GM18511 (cell line): ENCODE results near the gene NTRK1.

ENCODE experiments used
- ATAC-seq: cut with Tn5 transposase; IDR thresholded peaks from one replicate; pipeline ENCODE4 v1.9.1; 2021; ENCODE audit warnings: mild to moderate bottlenecking, moderate library complexity; ENCODE audit not compliant: unreplicated experiment

NTRK1 gene

DNA sequence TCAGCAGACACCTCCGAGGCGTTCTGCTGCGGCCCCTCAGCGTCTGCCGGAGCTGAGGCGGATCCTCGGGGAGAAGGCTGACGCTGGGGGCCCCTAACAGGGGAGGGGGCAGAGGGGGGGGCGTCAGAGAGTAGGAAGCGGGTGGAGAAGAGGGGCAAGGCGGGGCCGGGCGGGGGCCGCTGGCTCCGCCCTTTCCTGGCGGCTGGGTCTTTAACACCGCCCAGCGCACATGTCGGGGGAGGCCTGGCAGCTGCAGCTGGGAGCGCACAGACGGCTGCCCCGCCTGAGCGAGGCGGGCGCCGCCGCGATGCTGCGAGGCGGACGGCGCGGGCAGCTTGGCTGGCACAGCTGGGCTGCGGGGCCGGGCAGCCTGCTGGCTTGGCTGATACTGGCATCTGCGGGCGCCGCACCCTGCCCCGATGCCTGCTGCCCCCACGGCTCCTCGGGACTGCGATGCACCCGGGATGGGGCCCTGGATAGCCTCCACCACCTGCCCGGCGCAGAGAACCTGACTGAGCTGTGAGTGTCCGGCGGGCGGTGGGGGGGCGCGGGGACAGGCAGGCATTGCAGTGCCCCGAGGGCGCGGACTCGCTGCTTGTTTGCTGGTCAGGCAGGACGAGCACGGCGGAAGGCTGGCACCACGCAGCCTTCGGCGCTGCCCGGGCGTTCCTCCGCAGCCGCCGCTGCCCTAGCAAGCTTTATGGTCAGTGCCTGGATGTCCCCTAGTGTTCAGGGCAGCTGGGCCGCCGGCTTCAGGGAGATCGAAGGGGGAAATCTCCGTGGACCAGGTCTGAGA, at the start of gene NTRK1:
Gene NTRK1, plus strand, starts transcription at position 238 of the 796 bp plus-strand sequence. Its CDS starts 70 bp downstream, at position 308.
- no peak for ATAC-seq

DNA sequence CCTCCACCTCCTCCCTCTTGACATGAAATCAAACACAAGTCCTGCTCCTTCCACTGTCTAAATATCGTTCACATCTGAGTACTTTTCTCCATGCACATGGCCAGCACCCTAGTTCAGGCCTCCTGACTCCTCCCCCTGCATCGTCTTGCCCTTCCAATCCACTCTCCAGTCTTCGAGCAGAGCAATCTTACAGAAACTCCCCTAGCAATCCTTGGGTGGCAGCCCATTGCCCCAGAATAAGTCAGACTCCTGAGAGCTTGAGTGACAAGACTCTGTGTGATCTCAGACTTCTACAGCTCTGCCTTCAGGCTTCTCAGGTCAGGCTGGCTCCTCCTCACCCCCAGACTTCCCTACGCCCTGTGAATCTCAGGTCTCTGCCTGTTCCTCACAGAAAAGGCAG, 49.5 kb upstream of the NTRK1 start:
- ATAC-seq: no peak

DNA sequence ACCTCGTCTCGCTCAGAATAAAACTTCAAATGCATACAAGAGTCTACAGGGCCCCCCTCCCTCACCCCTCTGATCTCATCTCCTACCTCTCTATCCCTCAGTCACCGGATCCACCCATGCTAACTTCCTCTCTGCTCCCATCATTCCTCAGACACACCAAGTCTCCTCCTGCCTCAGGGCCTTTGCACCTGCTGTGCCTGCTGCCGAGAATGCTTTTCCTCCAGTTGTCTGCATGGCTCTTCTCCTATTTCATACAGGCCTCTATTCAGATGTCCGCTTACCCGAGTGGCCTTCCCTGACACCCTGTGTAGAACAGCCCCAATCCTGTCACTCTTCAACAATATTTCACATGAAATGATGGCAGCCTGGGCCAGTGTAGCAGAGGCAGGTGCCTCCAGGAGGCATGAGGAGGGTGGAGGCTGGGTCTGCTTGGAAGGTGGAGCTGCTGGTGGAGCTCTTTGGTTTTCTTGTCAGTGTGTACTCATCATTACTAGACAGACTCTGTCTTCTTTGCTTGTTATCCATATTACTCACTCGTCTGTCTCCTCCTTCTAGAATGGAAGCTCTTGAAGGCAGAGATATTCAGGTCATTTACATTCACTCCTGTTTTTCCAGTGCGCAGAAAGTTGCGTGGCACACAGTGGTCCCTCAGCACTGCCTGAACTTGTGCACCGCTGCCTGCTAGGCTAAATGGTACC, 48.2 kb upstream of the NTRK1 start:
- ATAC-seq: no peak

DNA sequence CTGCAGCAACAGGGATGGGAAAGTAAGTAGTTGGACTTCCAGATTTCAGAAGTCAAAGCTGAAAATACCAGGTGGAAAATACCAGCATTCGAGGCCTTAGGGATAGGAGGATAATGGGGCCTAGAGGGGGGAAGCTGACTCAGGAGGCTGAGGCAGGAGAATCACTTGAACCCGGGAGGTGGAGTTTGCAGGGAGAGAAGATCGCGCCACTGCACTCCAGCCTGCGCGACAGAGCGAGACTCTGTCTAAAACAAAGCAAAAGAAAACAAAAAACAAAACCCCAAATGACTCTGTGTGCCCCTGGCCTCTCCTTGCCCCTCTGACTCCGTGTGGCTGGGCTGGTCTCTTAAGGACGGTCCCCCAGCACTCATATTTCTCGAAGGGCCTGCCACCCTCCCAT, 47.4 kb upstream of the NTRK1 start:
- no peak for ATAC-seq

DNA sequence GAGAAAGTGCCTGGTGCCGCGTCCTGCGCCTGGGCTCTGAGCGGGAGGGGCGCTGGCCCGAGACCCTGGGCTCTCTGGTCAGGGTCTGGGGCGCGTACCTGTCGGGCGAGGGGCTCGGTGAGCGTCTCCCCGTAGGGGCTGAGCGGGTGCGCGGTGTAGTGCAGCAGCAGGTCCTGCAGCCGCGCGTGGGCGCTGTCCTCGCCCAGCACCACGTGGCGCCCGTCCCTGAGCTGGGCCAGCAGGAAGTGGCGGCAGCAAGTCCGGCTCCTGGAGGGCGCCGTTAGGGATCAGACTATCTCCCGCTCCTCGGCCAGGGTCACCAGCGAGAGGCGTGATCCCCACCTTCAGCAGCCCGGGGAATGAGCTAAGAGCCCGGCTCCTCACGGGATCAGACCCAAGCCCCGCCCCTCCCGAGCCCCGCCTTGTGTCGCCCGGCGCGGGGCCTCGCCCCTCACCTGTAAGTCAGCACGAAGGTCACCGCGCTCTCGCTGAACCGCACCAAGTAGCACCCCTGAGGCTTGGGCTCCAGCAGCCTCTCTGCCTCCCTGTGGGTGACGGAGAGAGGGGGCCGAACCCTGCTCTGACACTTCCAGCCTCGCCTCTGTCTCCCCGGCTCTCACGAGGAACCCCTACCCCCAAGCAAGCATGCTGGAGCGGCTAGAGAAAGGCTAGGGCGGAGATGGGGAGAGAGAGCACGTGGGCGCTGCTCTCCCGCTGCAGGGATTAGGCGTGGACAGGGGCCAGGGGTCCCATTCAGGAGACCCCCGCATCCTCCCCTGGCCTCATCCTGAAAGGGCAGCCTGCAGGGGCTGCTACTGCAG, 46.7 kb upstream of the NTRK1 start:
- ATAC-seq: no peak

DNA sequence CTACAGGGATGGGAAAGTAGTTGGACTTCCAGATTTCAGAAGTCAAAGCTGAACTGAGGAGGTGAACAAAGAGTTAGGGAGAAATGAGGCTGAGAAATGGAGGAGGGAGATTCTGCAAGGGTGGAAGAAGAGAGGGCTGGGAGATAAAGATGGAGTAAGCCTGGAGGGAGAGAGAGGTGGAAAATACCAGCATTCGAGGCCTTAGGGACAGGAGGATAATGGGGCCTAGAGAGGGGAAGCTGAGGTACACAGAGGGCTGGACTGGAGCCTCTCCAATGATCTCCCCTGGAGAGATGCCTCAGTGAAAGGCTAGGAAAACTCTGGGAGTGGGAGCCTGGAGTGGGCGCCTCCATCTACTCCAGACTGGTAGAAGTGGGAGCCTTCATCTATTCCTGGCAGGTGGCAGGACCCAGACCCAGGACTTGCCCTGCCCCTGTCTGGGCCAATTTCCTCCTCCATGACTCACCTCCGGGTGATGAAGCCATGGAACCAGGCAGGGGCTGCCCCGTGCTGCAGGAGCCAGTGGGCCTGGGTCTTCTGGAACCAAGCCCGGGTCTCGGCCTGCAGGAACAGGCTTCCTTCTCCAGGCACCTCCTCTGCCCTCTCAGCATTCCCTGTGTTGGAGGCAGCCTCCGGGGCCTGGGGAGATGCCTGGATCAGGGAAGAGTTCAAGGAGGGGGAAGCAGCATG, 45.9 kb upstream of the NTRK1 start:
- ATAC-seq: no peak

DNA sequence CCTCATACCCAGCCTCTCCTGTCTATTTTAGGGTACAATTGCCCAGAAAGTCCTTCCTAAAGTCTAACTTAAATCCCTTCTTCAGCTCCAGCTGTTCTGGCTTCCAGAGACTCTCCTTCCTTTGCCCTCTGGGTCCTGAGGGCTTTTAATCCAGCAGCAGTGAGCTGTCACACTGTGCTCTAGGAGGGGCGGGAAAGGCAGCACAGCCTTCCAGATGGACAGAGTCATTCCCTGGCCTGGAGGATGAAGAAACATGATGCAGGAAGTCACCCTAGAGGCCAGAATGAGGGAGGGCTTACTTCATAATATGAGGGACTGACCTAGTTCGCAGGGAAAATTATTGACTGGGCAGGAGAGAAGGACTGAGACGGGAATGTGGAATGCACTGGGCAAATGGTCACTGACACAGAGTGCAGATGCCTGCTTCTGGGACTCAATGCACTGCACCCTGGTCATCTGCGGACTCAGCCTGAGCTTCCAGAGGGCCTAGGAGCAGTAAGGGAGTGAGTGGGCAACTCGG, 45.3 kb upstream of the NTRK1 start:
- no peak for ATAC-seq

DNA sequence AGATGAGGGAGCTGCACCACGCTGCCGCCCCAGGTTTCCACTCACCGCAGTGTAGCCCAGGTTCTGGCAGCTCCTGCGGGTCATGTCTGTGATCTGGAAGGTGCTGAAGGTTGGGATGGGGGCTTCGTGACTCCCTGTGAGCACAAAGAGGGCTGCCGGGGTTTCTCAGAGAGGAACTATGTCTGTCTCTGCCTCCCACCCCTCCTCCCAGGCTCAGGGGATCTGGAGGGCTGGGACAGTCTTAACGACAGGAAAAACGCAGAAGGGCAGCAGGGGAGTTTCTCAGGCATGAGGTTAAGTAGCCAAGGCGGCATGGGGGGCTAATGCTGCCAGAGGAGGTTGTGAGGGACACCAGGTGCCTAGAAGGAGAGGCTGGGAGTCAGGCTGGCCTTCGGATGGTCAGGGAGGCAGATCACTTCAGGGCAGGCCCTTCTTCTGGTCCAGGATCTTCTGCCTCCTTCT, 44.7 kb upstream of the NTRK1 start:
- ATAC-seq: no peak

DNA sequence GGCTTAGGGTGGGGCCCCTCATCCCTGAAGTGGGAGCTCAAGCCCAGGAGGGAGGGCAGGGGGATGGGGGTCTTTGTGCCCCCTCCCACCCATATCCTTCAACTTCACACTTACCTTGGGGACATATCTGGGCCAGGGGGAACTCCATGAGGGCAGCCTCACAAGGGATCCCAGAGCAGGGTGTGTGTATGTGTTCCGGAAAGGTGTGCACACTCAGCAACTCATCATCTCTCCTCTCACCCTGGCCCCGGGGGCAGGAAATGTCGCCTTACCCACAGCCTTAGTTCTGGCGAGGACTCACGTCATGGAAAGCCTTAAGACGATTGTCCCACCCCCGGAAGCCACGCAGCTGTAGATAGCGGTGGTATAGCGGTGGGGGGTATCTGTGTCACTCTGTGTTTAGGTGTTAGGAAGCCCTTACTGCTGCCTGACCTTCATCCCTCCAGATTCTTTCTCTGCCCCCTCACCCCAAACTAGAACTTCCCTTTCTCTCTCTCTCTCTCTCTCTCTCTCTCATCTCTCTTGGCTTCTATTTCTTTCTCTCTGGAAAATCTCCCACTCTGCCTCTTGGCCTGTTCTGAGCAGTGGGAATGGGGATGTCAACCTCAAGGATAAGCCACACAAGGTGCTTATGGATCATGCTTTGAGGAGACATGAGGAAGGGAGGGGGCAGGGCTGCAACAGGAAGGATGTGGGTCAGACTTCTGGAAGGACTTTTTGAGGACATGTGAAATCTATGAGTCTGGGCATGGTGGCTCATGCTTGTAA, 43.9 kb upstream of the NTRK1 start, which contains the start of gene SH2D2A:
Gene SH2D2A, minus strand, starts transcription at position 288 of the 768 bp plus-strand sequence. Its CDS starts 140 bp downstream, at position 148.
- ATAC-seq: peak; percentile 85

DNA sequence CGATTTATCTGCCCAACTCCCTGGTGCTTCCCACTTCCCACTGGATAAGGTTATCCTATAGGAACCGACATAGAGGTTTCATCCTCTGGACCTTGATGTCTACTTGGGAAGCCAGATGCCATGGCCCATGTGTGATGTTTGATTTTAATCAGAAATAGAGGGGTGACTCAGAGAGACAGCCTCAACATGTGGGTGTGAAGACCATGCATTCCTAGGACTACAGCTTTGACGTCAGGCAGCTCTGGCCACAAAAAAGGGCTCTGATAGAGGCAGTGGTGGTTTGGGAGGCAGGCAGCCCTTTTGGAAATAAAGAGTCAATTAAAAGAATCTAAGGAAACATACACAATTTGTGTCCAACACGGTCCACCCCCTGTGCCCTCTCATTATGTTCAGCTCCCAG, 38.9 kb upstream of the NTRK1 start:
- no peak for ATAC-seq

DNA sequence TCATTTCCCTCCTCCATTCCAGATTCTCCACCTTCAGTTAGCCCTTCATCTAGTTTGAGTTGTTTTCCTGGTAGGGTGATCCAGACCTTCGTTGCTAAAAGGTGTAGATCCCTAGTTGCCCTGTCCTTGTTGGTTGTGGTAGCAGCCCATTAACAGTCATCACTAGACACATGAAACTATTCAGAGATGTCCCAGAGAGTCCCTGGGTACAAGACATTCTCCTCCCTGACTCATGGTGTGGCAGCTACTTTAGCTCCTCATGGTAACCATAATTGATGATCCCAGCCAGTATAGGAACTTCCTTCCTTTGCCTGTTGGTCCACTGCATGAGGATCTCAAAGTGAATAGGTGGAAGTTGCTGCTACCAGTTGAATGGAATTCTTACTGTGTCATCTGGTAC, 38.0 kb upstream of the NTRK1 start:
- ATAC-seq: no peak

DNA sequence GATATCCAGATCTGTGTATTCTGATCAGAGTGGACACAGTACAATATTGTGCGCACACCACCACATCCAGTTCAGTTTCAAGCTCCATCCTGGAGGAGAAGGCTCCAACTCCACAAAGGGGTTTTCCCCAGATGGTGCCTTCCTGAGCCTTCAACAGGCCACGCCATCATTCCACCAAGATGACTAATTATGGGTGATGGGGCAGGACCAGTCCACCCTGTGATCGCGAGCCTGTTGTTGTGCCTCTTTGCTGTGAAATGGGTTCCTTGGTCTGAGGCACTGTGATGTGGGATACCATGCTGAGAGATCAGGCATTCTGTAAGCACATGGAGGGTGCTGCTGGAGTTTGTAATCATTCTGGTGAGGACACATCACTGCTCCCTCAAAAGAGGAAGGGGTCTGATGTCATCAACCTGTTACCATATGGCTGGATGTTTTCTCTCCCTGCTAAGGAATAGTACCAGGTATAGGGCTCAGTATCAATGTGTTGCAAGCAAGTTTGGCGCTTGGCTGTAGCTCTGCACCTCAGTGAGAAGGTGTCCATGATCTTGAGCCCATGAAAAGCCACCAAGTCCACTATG, 37.4 kb upstream of the NTRK1 start:
- no peak for ATAC-seq

DNA sequence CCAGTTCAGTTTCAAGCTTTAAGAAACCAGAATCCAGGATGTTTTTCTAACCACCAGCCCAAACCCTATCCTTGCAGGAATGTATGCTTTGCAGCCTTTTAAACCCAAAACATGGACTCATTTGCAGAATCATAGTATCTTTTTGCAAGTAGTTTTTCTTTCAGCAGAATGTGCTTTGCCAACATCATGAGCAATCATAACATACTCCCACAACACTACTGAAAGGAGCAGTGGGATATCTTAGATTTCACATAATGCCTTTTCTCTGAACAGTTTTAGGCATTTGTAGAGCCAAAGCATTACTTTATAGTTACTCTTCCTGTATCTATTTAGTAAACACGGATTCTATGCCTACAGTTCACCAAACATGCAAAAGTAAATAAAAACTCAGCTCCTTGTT, 34.0 kb upstream of the NTRK1 start:
- no peak for ATAC-seq

DNA sequence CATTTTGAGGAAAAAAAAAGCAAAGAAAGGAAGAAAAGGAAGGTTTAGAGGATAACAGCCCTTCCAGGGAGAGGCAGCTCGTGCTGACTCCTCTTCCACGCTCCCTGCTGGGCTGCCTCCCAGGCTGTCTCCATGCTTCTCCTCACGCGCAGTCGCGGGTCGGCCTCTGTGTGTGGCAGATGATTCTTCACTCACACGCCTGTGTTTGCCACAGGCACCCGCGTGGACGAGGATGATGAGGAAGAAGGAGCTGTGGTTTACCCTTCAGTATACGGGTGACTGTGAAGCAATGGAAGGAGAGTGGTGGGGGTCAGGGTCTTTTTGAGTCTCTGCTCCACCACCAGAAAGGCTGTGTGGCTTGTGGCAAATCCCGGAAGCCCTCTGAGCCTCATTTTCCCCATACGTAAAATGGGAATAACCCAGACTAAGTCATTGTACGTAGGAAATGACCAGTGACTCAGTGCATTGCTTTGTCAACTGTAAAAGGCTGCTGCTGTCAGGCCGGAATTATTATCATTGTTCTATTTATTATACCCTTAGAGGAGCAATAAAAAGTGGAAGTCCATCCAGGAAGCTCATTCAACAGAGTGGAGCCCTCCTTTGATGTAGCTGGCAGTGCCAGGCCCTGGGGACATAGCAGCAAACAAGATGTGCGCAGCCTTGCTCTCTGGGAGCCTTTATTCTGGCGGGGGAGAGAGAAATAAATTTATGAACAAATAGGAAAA, 32.1 kb upstream of the NTRK1 start:
- no peak for ATAC-seq

DNA sequence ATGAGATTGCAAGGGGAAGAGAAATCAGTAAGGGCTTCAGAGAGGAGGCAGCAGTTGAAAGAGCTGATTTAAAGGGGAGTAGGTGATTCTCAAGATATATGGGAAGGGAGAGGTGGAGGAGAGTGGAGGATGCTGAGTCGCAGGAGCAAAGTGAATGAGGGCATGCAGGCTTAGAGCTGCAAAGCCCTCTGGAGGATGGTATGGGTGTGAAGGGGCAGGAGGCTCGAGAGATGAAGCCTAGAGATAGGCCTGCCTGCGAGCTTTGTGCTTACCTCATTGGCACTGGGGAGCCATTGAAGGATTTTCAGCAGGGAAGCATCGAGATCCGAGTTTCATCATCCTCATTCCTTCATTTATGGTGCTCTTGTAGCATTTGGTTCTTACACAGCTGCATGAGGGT, 28.2 kb upstream of the NTRK1 start:
- ATAC-seq: no peak

DNA sequence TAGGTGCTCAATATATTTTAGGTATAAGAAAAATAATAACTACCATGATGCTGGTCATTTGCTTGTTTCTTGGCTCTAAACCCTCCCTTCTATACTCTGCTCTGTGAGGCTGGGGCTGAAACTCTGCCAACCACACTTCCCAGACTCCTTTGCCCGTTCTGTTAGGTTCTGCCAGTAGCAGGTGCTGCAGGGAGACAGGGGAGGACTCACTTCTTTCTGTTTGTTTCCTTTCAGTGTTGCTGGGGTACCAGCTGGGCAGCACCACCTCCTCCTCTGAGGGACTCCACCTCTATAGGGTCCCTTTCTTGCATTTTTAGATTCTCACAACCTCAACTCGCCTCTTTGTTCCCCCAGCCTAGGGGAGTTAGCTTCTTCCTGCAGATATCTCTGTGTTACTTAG, 27.1 kb upstream of the NTRK1 start:
- no peak for ATAC-seq

DNA sequence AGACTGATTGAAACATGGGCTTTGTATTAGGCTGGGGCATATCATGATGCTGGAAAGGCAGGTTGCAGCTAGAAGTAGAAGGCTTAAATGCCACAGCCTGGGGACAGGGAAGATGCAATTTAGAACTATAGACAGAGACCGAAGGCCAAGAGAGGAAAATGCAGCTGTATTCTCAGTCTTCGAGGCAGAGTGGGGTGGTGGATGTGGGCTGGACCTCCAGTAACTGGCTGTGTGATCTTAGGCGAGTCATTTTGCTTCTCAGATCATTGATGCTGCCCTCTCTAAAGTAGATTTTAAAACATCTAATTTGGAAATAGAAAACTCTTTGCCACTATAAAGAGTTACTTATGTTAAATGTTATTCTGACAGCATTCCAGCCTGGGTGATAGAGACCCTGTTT, 26.3 kb upstream of the NTRK1 start:
- no peak for ATAC-seq

DNA sequence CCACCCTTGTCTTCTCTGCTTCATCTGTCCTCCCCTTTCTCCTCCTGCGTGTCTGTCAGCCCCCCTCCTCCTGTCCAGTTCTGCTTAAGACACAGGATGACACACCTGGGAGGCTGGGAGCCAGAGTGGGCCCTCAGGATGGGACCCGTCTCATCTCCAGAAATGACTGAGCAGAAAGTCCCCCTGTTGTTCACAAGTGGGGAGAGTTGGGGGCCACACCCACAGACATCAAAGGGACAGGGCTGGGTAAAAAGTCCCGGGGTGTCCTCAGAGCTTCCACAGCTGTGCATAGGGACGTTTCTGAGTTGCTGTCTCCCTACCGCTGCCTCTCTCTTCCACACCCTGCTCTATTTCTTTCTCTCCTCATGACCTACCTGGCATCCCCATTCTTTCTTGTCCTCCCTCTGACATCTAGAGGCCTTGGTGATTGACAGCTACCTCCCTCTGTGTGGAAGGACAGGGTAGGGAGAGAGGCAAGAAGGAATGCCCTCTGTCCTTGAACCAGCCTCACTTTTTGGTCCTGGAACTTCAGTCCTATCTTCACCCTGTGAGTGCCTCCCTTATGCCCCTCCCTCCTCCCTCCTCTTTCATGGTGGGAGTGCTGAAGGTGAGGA, 24.5 kb upstream of the NTRK1 start:
- peak; percentile 51 for ATAC-seq
